HG02798 (cell line): ENCODE measurements around the gene DCLK1.

Experiments used
- ATAC-seq: cut with Tn5 transposase; IDR thresholded peaks from one replicate; pipeline ENCODE4 v1.9.1; 2021; ENCODE audit warnings: mild to moderate bottlenecking; ENCODE audit not compliant: unreplicated experiment, poor library complexity

The DCLK1 gene

GRCh38 chr13:36057041-36057440 is 74.1 kb downstream of the DCLK1 start:
- no peak for ATAC-seq

- ATAC-seq = no peak
Observed at GRCh38 chr13:36055366-36055765, 75.8 kb downstream of the DCLK1 start.

DNA sequence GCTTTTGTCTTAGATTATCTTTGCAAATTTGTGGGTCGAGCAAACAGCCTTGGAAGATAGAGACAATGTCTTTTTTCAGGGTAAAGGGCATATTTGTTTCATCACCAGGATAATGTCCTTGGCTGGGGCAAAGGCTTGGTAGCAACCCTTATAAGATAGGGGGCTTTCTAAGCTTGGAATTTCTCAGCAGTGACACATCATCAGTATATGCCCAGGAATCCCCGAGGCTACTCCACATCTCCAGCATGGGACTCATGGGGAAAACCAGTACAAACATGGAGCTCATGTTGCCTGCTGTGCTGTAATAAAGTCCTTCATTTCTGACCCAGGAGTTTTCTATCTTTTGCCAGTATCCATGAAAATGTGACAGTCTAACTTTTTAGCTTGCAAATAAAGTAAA is 77.1 kb downstream of the DCLK1 start:
- no peak for ATAC-seq

GRCh38 chr13:36051082-36051481 is 80.1 kb downstream of the DCLK1 start:
- ATAC-seq = no peak

- peak; percentile 71 for ATAC-seq
Observed at GRCh38 chr13:36046672-36047071, 84.5 kb downstream of the DCLK1 start.

- ATAC-seq = no peak
Observed at GRCh38 chr13:36038785-36039555, 92.2 kb downstream of the DCLK1 start.

GRCh38 chr13:36033035-36033434 is 98.1 kb downstream of the DCLK1 start:
- no peak for ATAC-seq

DNA sequence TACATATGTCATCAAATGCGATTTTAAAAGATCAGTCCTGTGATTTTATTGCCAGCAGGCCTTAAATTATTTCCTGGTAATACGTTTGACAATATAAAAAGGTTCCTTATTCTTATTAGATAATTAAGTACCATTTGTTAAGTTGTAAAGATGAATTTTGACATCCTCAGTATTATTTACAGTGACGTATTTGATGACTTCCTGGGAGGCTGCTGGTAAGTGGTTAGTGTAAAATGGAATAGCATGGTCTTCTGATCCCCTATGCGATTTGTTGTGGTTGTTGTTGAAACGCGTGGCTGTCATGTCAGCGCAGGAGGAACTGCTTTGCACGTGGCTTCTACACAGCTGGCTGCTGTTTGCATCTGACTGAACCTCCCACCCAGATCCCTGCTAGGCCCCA is 99.7 kb downstream of the DCLK1 start:
- ATAC-seq = no peak

- no peak for ATAC-seq
Observed at GRCh38 chr13:36030670-36031331, 100.4 kb downstream of the DCLK1 start.

GRCh38 chr13:36029166-36029565 is 102.0 kb downstream of the DCLK1 start:
- no peak for ATAC-seq

DNA sequence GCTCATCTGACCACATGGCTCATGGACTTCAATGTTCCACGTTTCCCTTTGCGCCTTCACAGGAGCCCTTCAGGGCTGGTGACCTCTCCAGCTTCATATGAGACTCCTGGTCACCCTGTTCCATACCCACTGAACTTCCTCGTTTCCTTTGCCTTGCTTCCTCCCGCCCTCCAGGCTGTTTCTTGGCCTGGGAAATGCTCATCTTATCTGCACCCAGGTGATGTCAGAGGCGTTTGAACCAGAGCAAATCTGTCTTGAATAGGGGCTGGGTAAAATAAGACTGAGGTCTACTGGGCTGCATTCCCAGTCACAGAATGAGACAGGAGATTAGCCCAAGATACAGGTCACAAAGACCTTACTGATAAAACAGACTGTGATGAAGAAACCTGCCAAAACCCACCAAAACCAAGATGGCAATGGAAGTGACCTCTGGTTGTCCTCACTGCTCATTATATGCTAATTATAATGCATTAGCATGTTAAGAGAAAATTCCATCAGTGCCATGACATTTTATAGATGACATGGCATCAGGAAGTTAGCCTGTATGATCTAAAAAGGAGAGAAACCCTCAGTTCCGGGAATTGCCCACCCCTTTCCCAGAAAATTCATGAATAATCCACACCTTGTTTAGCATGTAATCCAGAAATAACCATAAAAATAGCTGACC is 102.7 kb downstream of the DCLK1 start:
- no peak for ATAC-seq

- no peak for ATAC-seq
Observed at GRCh38 chr13:36026531-36026930, 104.7 kb downstream of the DCLK1 start.

DNA sequence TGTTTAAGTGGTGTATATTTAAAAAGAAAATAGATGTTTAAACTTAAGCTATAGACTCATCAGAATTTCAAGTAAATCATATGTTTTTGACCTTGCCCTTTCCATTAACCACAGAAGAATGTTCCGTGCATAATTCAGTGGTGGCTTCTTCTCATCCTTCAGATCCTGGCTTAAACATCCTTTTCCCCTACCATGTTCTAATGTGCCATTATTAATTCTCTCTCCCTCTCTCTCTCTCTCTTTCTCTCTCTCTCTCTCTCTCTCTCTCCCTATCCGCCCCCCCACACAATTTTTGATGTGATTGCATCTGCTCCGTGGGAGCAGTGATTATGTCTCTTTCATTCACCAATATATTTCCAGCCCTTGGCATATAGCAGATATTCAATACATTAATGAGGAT is 116.4 kb downstream of the DCLK1 start:
- ATAC-seq = no peak

DNA sequence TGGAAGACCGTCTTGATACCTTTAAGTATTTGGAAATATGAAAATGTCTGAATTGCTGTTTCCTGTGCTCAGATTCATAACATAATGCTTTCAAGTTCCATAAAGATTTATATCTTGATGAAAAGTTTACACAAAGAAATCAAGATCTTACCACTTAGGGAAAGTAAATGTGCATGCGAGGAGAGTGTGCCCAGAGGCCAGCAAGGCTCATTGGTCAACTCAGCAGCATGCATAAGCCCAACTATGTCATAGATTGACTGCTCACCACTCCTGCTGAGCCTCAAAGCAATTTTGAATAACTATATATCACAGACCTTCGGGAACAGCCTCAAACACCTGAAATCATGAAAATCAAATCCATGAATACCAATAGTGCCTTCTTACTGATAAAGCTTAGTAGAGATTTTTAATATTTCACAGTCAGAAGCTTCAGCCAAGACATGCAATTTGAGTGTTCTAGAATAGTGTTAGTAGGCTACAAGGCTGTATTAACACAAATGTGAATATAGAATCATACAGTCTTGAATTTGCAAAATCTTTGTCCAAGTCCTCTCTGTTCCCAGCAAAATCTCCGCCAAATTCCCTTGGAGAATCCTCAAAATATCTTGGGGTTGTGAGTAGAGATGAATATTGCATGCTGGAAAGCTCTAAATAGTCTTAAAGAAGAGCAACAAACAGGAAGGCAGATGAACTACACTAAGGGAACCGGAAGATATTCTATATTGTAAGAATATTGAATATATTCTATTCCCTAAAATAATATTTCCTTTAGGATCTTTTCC is 124.1 kb downstream of the DCLK1 start:
- no peak for ATAC-seq

GRCh38 chr13:36006347-36006746 is 124.8 kb downstream of the DCLK1 start:
- no peak for ATAC-seq

GRCh38 chr13:36001561-36001960 is 129.6 kb downstream of the DCLK1 start:
- ATAC-seq = no peak

DNA sequence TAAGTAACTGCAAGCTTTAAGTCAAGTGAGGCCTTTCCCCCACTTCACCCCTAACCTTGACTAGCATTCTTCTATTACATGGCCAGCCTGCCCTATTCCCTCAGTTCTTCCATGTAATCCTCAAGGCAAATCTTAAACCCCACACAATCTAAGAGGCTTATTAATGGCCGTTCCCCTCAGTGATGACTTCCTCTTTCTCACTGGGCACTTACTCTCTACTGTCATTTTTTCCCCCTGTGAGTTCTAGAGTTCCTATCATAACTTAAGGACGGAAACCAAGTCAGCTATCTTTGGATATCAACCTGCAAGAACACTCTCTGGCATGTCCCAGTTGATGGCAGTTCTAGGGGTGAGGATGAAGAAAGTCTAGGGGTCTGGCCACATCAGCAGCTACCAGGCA is 131.2 kb downstream of the DCLK1 start:
- no peak for ATAC-seq

DNA sequence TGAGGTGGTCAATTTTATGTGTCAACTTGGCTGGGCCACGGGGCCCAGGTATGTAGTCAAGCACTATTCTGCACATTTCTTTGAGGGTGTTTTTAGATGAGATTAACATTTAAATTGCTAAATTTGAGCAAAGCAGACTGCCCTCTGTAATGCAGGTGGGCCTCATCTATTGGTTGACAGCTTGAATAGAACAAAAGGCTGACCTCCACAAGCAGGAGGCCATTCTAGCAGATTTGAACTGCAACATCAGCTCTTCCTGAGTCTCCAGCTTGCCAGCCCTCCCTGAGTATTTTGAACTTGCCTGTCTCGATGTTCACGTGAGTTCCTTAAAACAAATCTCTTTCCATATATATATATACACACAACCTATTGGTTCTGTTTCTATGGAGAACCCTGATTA is 134.8 kb downstream of the DCLK1 start:
- ATAC-seq = no peak

DNA sequence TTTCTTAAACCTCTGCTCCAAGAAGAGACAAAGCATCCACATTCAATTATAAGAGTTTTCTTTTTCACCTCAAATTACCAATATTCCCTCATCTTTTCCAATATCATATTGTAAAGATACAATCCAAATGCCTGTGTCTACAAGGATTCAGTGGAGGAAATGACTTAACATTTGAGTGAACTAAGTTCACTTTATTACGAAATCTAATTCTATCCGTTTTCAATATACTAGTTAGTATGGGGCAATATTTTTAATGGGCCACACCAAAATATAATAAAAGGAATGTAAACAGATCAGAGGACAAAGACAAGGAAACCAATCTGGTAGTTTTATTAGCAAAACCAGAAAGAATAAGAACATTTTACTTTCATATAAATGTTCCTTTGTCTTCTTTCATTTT is 136.0 kb downstream of the DCLK1 start:
- ATAC-seq = no peak

DNA sequence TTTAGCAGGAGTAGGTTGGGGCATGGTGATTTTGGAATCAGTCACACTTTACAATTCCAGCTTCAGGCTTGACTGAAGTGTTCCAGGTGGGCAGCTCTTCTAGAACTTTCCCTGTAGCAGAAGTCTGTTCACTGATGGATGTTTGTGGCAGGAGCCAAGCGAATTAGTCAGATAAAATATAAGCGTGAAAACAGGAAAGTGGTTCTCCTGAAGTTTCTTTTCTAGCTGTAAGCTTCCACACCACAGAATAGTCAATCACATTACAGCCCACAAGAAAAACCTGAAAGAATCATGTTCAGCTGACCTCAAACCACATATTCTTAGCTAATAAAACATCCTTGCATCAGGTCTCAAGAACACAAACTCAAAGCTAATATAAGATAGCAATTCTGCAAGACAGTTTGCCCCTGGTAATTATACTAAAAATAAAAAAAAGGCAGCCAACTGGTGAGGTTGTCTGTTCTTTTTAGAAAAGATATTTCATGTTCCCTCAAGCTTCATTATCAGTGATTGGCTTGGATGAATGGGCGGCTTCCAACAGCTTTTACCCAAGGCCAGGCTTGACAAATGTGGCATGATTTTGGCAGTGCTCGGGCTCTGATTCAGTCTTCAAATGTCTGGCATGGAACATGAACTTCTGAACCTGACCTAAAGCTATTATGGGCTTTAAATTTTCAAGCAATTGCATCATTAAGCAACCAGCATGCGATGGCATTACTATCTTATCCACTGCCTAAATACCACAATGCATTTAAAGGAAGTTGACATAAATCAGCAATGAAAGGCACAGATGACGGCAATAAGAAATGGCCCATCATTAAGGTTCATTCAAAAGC is 136.8 kb downstream of the DCLK1 start:
- ATAC-seq = no peak
